ENCODE results near the gene FBXO3. TPM values are rescaled to one million over a fixed set of nuclear protein-coding genes. Genes with fewer than 3 reads are reported as not detected.
"Not testable (repeated sequence)": the region's sequence is repeated elsewhere in the genome, so short reads cannot be mapped to it uniquely, and the experiment has no call there.

Gene FBXO3
- total and polyA plus RNA-seq, 2 donors = 39.7 to 64.8 TPM

DNA sequence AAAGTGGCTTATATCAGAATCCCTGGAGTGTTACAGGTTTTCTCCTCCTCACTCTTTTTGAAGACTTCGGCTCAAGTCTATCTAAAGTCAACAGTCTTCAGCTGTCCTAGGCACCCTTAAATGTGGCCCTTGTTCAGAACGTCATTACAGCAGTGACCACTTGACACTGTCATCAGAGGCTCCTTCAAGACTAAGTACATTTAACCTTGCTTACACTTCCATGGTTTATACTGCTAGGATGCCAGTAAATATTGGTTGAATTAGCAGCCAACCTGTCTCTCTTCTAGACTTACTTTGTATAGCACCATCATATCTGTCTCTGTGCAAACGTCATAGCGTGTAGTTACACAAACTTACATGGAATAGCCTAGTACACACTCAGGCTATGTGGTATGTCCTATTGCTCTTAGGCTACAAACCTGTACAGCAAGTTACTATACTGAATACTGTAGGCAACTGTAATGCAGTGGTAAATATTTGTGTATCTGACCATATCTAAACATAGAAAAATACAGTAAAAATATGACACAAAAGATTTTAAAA is 60.4 kb downstream of the FBXO3 start:
- peaks cover 3% of the 10 kb centered on the region for H3K36me3 ChIP-seq (ENCODE audit: insufficient read depth)
- no peaks in the 10 kb centered on the region for H3K4me1 ChIP-seq (ENCODE audit: insufficient read depth)
- H3K27ac ChIP-seq (ENCODE audit: low read depth) = peak overlapping the region; percentile 19
- H3K4me3 ChIP-seq (ENCODE audit: low read depth, low read length) = no peak overlapping the region
- DNase-seq (ENCODE audit: extremely low spot score) = no peak
- 80% methylated on average over 4 of the region's 4 CpGs for WGBS

DNA sequence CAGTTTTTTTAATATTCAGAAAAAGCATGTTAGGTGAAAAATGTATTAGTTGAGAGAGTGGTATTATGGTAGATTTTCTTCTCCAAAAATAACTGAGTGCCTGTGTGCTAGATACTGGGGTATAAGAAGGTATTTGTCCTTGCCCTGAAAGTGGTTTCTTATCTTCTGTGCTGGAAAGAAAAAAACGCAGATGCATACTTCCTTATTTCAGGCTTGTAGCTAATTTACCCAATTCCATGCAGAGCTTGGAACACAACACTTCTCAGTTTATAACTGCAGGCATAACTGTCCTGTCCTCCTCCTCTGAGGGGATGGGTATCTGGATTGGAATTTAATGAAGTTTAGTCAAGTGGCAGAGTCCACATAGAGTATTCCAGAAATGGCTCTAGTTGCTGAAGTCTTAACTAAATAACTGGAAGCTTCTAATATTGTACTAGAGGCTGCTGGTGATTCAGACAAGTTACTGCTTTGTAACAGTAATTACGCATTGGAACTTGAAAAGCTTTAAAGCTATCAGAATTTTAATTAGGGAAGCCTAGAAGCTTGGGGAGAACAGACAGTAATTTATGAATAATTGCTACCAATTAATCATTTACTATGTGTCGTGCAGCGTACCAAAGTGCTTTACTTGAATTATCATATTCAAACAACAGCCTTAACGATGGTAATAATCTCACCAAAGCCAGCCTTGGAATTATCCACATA is 61.0 kb downstream of the FBXO3 start:
- Histone ChIP-seq H3K27ac (ENCODE audit: low read depth) (no peak overlapping the region), H3K4me3 (ENCODE audit: low read depth, low read length) (no peak overlapping the region), H3K4me1 (ENCODE audit: insufficient read depth) (no peaks in the 10 kb centered on the region), H3K36me3 (ENCODE audit: insufficient read depth) (peaks cover 4% of the 10 kb centered on the region)
- 78% methylated on average over 5 of the region's 5 CpGs for WGBS
- no peak for DNase-seq (ENCODE audit: extremely low spot score)

DNA sequence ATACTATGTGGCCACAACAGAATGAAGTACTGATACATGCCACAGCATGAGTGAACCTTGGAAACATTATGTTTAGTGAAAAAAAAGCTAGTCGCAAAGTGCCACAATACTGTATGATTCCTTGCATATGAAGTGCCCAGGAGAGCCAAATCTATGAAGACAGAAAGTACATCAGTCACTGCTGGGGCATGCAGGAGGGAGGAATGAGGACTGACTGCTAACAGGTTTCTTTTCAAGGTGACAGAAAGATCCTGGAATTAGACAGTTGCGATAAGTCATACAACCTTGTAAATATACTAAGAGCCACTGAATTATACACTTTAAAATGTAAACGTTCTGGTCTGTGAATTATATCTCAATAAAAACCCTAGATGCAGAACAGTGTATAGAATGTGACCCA is 61.9 kb downstream of the FBXO3 start:
- no peak overlapping the region for H3K4me3 ChIP-seq (ENCODE audit: low read depth, low read length)
- no peaks in the 10 kb centered on the region for H3K4me1 ChIP-seq (ENCODE audit: insufficient read depth)
- H3K36me3 ChIP-seq (ENCODE audit: insufficient read depth) = peaks cover 4% of the 10 kb centered on the region
- WGBS = 87% methylated on average over 3 of the region's 3 CpGs
- H3K27ac ChIP-seq (ENCODE audit: low read depth) = no peak overlapping the region
- DNase-seq (ENCODE audit: extremely low spot score) = no peak

DNA sequence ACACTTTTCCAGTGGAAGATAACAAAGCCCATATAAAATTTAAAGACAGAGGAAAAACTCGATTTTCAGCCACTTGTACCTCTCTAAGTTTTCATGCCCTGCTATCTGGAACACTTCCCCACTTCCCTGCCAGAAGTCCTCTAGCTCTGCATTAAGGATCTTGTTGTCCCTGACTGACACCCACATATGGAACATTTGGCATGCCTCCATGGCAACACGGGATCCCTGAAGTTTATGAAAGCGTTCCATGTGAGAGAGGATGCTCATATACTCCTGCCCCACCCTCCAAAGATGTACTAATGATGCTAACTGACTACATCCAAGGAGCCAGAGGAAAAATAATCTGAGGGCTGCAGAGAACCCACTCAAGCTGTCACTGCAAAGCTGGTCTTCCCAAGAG is 64.9 kb downstream of the FBXO3 start:
- H3K36me3 ChIP-seq (ENCODE audit: insufficient read depth) = peaks cover 4% of the 10 kb centered on the region
- 51% methylated on average over 3 of the region's 3 CpGs for WGBS
- H3K27ac ChIP-seq (ENCODE audit: low read depth) = no peak overlapping the region
- no peak overlapping the region for H3K4me3 ChIP-seq (ENCODE audit: low read depth, low read length)
- no peaks in the 10 kb centered on the region for H3K4me1 ChIP-seq (ENCODE audit: insufficient read depth)
- no peak for DNase-seq (ENCODE audit: extremely low spot score)

DNA sequence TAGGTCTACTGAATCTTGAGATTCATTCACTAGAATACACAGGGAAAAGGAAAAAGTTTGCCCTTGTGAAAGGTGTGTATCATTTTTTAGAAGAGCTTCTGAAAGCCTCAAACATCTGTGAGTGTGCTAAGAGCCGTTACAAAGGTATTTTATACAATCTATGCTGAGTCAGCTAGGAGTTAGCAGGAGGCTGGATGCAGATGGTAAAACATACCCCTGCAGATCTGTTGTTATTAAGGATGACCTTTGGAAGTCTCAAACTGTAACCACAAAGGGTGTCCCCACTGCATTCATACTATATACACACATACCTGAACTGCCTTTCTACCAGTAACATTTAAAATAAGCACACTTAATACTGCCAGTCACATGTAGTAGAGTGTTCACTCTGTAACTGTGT is 65.3 kb downstream of the FBXO3 start:
- H3K27ac ChIP-seq (ENCODE audit: low read depth) = peak overlapping the region; percentile 30
- H3K36me3 ChIP-seq (ENCODE audit: insufficient read depth) = peaks cover 4% of the 10 kb centered on the region
- DNase-seq (ENCODE audit: extremely low spot score) = no peak
- no peaks in the 10 kb centered on the region for H3K4me1 ChIP-seq (ENCODE audit: insufficient read depth)
- WGBS = 91% methylated on average over 1 of the region's 1 CpG
- H3K4me3 ChIP-seq (ENCODE audit: low read depth, low read length) = no peak overlapping the region

DNA sequence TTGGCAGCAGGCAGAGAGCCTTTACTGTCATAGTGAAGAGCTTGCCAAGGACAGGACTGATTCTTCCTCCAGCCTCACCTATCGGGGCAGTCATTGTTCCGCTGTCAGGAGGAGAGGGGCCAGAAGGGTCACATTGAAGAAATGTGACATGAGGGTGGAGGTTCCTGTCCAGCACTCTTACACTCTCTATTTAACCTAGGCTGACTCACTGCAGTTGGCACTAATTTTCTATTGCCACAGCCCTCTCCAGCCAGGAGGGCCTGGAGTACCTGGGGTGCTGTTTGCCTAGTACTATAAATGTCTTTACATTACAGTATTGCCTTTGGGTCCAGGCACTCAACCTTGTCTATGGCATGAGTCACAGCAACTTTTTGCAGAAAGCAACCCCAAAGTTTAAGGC is 66.5 kb downstream of the FBXO3 start:
- 100% methylated on average over 2 of the region's 2 CpGs for WGBS
- not testable (repeated sequence) for H3K4me1 ChIP-seq (ENCODE audit: insufficient read depth); H3K4me3 ChIP-seq (ENCODE audit: low read depth, low read length); H3K27ac ChIP-seq (ENCODE audit: low read depth); H3K36me3 ChIP-seq (ENCODE audit: insufficient read depth); DNase-seq (ENCODE audit: extremely low spot score)

DNA sequence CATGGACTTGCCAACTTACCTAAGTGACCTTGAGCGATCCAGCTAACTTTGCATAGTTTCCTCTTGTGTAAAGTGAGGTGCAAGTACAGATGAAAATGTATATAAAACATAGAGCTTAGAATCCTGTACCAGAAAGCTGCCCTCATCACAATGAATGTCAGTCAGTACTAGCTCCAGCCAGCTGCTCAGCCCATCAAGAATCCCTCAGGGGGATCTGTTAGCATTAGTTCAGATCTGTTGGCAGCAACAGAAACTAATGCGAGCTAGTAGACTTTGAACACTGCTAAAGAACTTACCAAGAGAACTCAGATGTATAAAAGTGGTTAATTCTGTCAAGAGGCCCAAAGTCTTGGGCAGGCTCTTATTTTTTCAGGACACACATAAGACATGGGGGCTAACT is 67.4 kb downstream of the FBXO3 start:
- Histone ChIP-seq H3K36me3 (ENCODE audit: insufficient read depth) (peaks cover 4% of the 10 kb centered on the region), H3K27ac (ENCODE audit: low read depth) (peak overlapping the region; percentile 52), H3K4me3 (ENCODE audit: low read depth, low read length) (no peak overlapping the region), H3K4me1 (ENCODE audit: insufficient read depth) (no peaks in the 10 kb centered on the region)
- 88% methylated on average over 2 of the region's 2 CpGs for WGBS
- DNase-seq (ENCODE audit: extremely low spot score) = no peak

DNA sequence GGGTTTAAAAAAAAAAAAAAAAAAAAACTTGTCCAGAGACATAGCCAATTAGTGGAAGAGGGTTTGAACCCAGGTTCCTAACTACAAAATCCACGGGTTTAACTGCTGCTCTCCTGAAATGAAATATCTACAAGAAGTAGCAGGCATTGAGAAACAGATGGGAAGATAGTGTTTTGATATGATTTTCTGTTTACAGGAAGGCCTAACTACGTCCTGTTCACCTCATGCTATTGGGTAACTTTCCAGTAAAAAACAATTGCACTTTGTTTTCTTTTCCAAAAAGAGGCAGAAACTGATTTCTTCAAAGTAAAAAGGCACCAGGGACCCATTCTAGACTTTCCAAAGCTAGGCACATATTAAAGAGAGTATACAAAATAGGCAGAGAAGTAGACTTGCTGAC is 67.8 kb downstream of the FBXO3 start:
- DNase-seq (ENCODE audit: extremely low spot score) = no peak
- H3K4me3 ChIP-seq (ENCODE audit: low read depth, low read length) = no peak overlapping the region
- H3K4me1 ChIP-seq (ENCODE audit: insufficient read depth) = no peaks in the 10 kb centered on the region
- WGBS = 47% methylated on average over 2 of the region's 2 CpGs
- H3K27ac ChIP-seq (ENCODE audit: low read depth) = peak overlapping the region; percentile 48
- H3K36me3 ChIP-seq (ENCODE audit: insufficient read depth) = peaks cover 4% of the 10 kb centered on the region

DNA sequence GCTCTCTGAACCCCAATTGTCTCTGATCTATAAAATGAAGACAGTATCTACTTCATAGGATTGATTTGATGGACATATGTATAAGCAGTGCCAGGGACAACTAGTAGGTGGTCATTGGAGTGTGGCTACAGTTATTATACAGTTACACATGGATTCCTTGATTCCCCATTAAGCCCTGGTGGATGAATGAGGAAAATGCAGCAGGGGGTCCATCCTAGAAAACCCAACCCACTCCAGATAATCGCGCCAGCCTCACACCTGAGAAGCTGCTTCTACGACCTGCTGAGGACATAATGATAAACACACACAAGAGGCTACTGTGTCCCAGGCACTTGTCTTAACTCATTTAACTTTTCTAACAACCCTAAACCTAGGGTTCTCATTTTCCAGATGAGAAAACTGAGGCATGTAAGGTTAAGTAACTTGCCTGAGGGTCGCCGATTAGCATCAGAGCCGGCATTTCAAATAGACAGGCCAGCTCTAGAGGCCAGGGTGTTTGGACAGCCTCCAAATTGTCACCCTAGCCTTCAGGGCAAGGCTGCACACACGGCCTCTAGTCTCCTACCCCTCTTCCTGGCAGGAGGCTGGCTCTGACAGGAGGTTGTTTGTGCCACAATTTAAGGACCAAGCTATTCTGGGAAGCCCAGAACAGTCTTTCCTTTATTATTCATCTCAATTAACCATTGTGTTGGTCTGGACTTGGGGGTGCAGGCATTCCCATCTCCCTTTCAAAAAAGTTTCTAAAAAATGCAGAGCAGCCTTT is 69.9 kb downstream of the FBXO3 start:
- Histone ChIP-seq H3K27ac (ENCODE audit: low read depth) (no peak overlapping the region), H3K4me1 (ENCODE audit: insufficient read depth) (no peaks in the 10 kb centered on the region), H3K36me3 (ENCODE audit: insufficient read depth) (peaks cover 4% of the 10 kb centered on the region), H3K4me3 (ENCODE audit: low read depth, low read length) (no peak overlapping the region)
- DNase-seq (ENCODE audit: extremely low spot score) = no peak
- 76% methylated on average over 7 of the region's 7 CpGs for whole genome bisulfite sequencing

DNA sequence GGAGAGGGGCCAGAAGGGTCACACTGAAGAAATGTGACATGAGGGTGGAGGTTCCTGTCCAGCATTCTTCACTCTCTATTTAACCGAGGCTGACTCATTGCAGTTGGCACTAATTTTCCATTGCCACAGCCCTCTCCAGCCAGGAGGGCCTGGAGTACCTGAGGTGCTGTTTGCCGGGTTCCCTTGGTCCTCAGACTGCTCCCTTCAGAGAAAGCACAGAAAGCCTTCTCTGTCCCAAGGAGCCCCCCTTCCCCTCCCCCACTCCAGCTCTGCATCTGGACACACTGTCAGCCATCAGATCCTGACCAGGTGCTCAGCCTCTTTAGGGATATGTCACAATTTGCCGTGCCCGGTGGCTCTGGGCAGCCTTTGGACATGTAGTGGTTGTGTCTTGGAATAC is 70.5 kb downstream of the FBXO3 start:
- Histone ChIP-seq H3K36me3 (ENCODE audit: insufficient read depth) (no peaks in the 10 kb centered on the region), H3K4me3 (ENCODE audit: low read depth, low read length) (no peak overlapping the region), H3K4me1 (ENCODE audit: insufficient read depth) (no peaks in the 10 kb centered on the region), H3K27ac (ENCODE audit: low read depth) (no peak overlapping the region)
- 74% methylated on average over 4 of the region's 4 CpGs for WGBS
- no peak for DNase-seq (ENCODE audit: extremely low spot score)

DNA sequence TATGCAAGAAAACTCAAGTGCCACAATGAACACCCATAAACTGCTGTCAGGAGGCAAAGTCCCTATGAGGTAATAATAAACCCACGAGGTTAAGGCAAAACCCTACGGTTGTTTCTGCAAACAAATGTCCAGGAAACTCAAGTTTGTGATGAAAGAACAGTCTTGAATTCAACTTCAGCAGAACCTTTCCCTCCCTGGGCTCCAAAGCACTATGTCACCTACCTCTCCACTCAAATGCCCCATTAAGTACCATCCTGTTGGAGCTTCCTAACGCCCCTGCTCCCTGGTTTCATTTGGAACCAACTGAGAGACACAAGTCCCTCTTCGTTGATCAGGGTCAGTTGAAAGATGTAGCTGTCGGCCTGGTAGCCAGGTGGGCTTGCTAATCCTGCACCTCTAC is 71.1 kb downstream of the FBXO3 start:
- Histone ChIP-seq H3K27ac (ENCODE audit: low read depth) (no peak overlapping the region), H3K4me1 (ENCODE audit: insufficient read depth) (no peaks in the 10 kb centered on the region), H3K4me3 (ENCODE audit: low read depth, low read length) (no peak overlapping the region), H3K36me3 (ENCODE audit: insufficient read depth) (no peaks in the 10 kb centered on the region)
- 79% methylated on average over 5 of the region's 5 CpGs for WGBS
- no peak for DNase-seq (ENCODE audit: extremely low spot score)

DNA sequence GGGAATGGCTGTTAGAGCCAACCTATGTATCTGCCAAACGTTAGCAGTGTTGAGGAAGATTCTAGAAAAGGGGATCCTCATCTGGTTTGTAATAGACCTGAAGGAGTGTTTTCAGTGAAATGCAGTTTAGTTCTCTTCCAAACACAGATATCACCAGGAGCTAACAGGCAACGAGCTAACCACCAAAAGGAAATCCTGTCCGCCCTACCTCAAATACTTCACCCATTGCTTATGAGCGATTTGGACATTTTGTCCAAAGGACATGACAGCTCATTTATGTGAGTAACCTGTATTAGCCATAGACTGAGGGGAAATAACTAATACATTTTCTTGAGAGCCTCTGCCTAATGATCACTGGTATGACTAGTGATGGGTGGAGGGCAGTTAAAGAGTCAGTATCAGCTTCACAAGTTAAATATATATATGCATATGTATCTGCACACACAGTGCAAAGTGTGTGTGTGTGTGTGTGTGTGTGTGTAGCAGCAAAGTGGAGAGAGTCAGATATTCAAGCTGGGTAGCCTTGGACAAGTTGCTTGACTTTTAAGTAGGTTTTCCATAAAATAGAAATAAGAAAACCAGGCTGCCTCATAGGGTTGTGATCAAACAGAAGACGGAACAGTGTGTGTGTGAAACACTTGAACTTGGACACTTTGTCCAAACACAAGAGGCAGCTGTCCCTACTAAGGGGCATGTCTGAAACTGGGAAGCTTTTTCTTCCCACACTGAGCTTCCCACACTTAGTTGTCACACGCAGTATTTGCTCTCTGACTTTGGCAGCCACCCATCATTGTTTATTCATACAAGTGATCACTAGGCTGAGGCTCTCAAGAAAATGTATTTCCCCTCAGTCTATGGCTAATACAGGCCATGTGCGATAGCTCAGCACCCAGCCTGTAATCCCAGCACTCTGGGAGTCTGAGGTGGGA is 72.8 kb downstream of the FBXO3 start:
- no peaks in the 10 kb centered on the region for H3K36me3 ChIP-seq (ENCODE audit: insufficient read depth)
- H3K27ac ChIP-seq (ENCODE audit: low read depth) = no peak overlapping the region
- no peaks in the 10 kb centered on the region for H3K4me1 ChIP-seq (ENCODE audit: insufficient read depth)
- H3K4me3 ChIP-seq (ENCODE audit: low read depth, low read length) = peak overlapping the region; percentile 38
- DNase-seq (ENCODE audit: extremely low spot score) = no peak
- WGBS = 29% methylated on average over 7 of the region's 7 CpGs

DNA sequence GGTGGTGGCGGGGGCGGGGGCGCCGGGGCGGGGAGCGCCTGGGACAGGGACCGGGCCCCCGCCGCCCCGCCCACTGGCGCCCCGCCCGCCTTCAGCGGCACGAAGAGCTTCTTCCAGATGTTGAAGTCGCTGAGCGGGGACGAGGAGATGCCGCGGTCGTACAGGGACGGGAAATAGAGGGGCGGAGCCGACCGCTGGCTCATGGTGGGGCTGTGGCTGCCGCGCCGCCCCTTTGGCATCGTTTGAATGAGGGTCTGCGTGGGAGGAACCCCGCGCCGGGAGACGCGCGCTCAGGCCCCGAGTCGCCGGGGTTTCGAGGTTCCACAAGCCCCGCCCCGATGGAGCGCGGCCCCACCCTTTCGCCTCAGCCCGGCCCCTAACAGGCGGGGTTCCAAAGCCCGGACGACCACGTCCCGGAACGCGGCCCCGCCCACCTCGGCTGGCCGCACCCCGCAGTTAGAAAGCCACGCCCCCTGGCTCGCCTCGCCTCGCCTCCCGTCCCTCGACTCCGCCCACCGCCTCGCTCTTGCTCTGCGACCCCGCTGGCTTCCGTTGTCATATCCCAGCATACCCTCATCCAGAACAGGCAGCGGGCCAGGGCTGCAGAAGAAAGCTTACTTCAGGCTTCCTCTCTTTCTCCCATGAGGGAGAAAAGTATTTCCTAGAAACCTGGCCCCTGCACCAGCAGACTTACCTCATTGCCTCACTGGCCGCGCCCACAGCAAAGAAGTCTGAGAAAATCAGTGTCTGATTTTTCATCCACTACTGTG is 73.6 kb downstream of the FBXO3 start, which contains the start of gene C11orf91:
Gene C11orf91 (minus strand): TSS at position 325 of the 770 bp plus-strand sequence. CDS start 86 bp downstream, at position 239.
- Histone ChIP-seq H3K27ac (ENCODE audit: low read depth) (no peak within 1 kb of the TSS), H3K36me3 (ENCODE audit: insufficient read depth) (no peaks in the 10 kb centered on the region), H3K4me1 (ENCODE audit: insufficient read depth) (no peaks in the 10 kb centered on the region), H3K4me3 (ENCODE audit: low read depth, low read length) (peak within 1 kb of the TSS; percentile 38)
- peak; percentile 93 for DNase-seq (ENCODE audit: extremely low spot score)
- under 1% methylated on average over 72 of the region's 72 CpGs for WGBS
